ENCODE results near the gene PPM1B. TPM values are rescaled to one million over a fixed set of nuclear protein-coding genes. Genes with fewer than 3 reads are reported as not detected.

PPM1B gene
- total RNA-seq, 1 donor from 2014 or later, result 32.2 TPM

- H3K36me3 ChIP-seq, result no peaks in the 10 kb centered on the region
- intact Hi-C loops (cut with DNase I), result loop anchor here (10.0 kb wide), 1 partner anchor 50 kb away; no protein-coding TSS in a partner anchor
- DNase-seq (ENCODE audit: extremely low spot score in 2 of 2), result no peak
- TF ChIP-seq CTCF (IDR thresholded peaks at IDR 0.05), result peak in 2 of 3 experiments; percentile 19 to 39
- TF ChIP-seq POLR2A (IDR thresholded peaks at IDR 0.05), result no peak
- no peaks in the 10 kb centered on the region for H3K9me3 ChIP-seq
- no peaks in the 10 kb centered on the region for H3K27me3 ChIP-seq
- peak overlapping the region; percentile 28 for H3K4me3 ChIP-seq
- H3K27ac ChIP-seq, result no peak overlapping the region
- peaks cover 18% of the 10 kb centered on the region for H3K4me1 ChIP-seq
Observed at GRCh38 chr2:44244135-44244871, 75.6 kb downstream of the PPM1B start.

GRCh38 chr2:44245083-44245861 lies 76.6 kb downstream of the PPM1B start:
- intact Hi-C loops (cut with DNase I), result loop anchor here (10.0 kb wide), 1 partner anchor 50 kb away; no protein-coding TSS in a partner anchor
- peaks cover 18% of the 10 kb centered on the region for H3K4me1 ChIP-seq
- H3K9me3 ChIP-seq, result no peaks in the 10 kb centered on the region
- H3K27me3 ChIP-seq, result no peaks in the 10 kb centered on the region
- no peak overlapping the region for H3K4me3 ChIP-seq
- no peak for TF ChIP-seq CTCF (IDR thresholded peaks at IDR 0.05)
- TF ChIP-seq POLR2A (IDR thresholded peaks at IDR 0.05), result no peak
- TF ChIP-seq POLR2AphosphoS5 (IDR thresholded peaks at IDR 0.05; ENCODE audit: insufficient read depth in 1 of 2, low read depth in 1 of 2), result no peak
- no peak overlapping the region for H3K27ac ChIP-seq
- no peaks in the 10 kb centered on the region for H3K36me3 ChIP-seq
- no peak for DNase-seq (ENCODE audit: extremely low spot score in 2 of 2)

- Histone ChIP-seq H3K36me3 (no peaks in the 10 kb centered on the region), H3K4me3 (no peak overlapping the region), H3K27ac (no peak overlapping the region), H3K4me1 (peaks cover 18% of the 10 kb centered on the region), H3K9me3 (no peaks in the 10 kb centered on the region), H3K27me3 (no peaks in the 10 kb centered on the region)
- no peak for TF ChIP-seq POLR2AphosphoS5 (IDR thresholded peaks at IDR 0.05; ENCODE audit: insufficient read depth in 1 of 2, low read depth in 1 of 2)
- no peak for TF ChIP-seq CTCF (IDR thresholded peaks at IDR 0.05)
- no peak for TF ChIP-seq POLR2A (IDR thresholded peaks at IDR 0.05)
- DNase-seq (ENCODE audit: extremely low spot score in 2 of 2), result no peak
- intact Hi-C loops (cut with DNase I), result loop anchor here (10.0 kb wide), 1 partner anchor 48 kb away; no protein-coding TSS in a partner anchor
Observed at GRCh38 chr2:44246436-44246835, 77.8 kb downstream of the PPM1B start.

- no peak for DNase-seq (ENCODE audit: extremely low spot score in 2 of 2)
- no peaks in the 10 kb centered on the region for H3K9me3 ChIP-seq
- H3K27me3 ChIP-seq, result no peaks in the 10 kb centered on the region
- H3K36me3 ChIP-seq, result no peaks in the 10 kb centered on the region
- peaks cover 18% of the 10 kb centered on the region for H3K4me1 ChIP-seq
- intact Hi-C loops (cut with DNase I), result loop anchor here (10.0 kb wide), 1 partner anchor 48 kb away; no protein-coding TSS in a partner anchor
- H3K4me3 ChIP-seq, result no peak overlapping the region
- no peak overlapping the region for H3K27ac ChIP-seq
- no peak for TF ChIP-seq POLR2AphosphoS5 (IDR thresholded peaks at IDR 0.05; ENCODE audit: insufficient read depth in 1 of 2, low read depth in 1 of 2)
- TF ChIP-seq CTCF (IDR thresholded peaks at IDR 0.05), result no peak
- TF ChIP-seq POLR2A (IDR thresholded peaks at IDR 0.05), result no peak
Observed at GRCh38 chr2:44246840-44247369, 78.2 kb downstream of the PPM1B start.
